ENCODE results near the gene RBM39. TPM values are rescaled to one million over a fixed set of nuclear protein-coding genes. Genes with fewer than 3 reads are reported as not detected.
A peak's percentile ranks its signal among the peaks of the same experiment; 100 is the strongest.

RBM39 gene
- total and polyA plus RNA-seq, 2 of the 13 experiments (the other 11 are each of a cell fraction or from before 2014, with no cell fraction given) = 788 to 920 TPM

DNA sequence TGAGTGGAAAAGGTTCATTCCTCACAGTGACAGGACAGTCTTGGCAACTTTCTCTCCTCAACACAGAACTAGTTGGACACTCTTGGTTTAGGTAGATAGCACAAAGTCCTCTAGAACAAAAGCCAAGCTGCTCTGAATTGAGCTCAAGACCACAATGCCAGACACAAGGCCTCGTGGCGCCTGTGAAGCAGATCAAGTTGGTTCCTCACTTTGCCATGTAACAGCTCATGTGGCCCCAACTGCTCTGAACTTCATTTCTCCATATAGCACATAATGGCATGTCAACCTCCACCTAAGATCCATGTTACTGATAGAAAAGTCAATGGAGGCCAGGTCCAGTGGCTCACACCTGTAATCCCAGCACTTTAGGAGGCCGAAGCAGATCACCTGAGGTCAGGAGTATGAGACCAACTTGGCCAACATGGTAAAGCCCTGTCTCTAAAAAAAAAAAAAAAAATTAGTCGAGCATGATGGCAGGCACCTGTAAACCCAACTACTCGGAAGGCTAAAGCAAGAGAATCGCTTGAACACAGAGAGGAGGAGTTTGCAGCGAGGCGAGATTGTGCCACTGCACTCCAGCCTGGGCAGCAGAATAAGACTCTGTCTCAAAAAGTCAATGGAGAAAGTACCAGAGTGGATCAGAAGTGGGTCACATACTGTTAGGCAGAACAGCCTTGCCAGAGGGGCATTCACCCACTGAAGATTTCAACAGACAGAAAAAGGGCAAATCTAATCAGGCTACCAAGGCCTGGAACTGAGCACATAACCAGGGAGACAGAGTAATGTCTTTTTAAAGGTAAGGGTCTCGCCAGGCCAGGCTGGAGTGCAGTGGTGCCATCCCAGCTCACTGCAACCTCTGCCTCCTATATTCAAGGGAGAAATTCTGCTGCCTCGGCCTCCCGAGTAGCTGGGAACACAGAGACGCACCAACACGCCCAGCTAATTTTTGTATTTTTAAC lies 21.6 kb downstream of the RBM39 start:
- H4K20me1 ChIP-seq (ENCODE audit: insufficient read depth, low read length) = peaks cover 100% of the 10 kb centered on the region
- intact Hi-C loops (cut with micrococcal nuclease; ENCODE audit: unreplicated experiment) = no loop called here
- TF ChIP-seq DBP (CRISPR knock-in tag; IDR thresholded peaks at IDR 0.05; ENCODE audit: not compliant biosample characterization) (no peak), ZNF296 (CRISPR knock-in tag; conservative IDR thresholded peaks at IDR 0.05) (no peak), HOXA7 (CRISPR knock-in tag; IDR thresholded peaks at IDR 0.05) (no peak), ARNT (IDR thresholded peaks at IDR 0.05) (no peak), KAT2B (IDR thresholded peaks at IDR 0.05; ENCODE audit: borderline replicate concordance, low read depth, low read length) (no peak), SNRNP70 (IDR thresholded peaks at IDR 0.05; ENCODE audit: low read depth, low read length) (no peak), BRD4 (CRISPR knock-in tag; IDR thresholded peaks at IDR 0.05) (no peak), ZNF737 (CRISPR knock-in tag; IDR thresholded peaks at IDR 0.05; ENCODE audit: borderline replicate concordance) (no peak), GTF3A (CRISPR knock-in tag; conservative IDR thresholded peaks at IDR 0.05) (no peak), ZSCAN25 (CRISPR knock-in tag; IDR thresholded peaks at IDR 0.05) (no peak), SP1 (IDR thresholded peaks at IDR 0.05) (no peak), SP1 (CRISPR knock-in tag; IDR thresholded peaks at IDR 0.05) (no peak), HES4 (CRISPR knock-in tag; IDR thresholded peaks at IDR 0.05; ENCODE audit: borderline replicate concordance) (no peak), ZNF513 (CRISPR knock-in tag; conservative IDR thresholded peaks at IDR 0.05) (no peak), STAG1 (CRISPR knock-in tag; IDR thresholded peaks at IDR 0.05) (no peak), ZNF3 (CRISPR knock-in tag; IDR thresholded peaks at IDR 0.05) (no peak), NCOR1 (IDR thresholded peaks at IDR 0.05; ENCODE audit: borderline replicate concordance, low read length) (no peak), NFE2L1 (CRISPR knock-in tag; IDR thresholded peaks at IDR 0.05; ENCODE audit: borderline replicate concordance) (0 out of 2 replicates have a peak, but pooled peaks have one; percentile 18), ZMAT3 (CRISPR knock-in tag; conservative IDR thresholded peaks at IDR 0.05) (no peak), DMAP1 (CRISPR knock-in tag; IDR thresholded peaks at IDR 0.05) (no peak), ZNF746 (CRISPR knock-in tag; IDR thresholded peaks at IDR 0.05) (no peak), CREM (IDR thresholded peaks at IDR 0.05) (no peak), CREM (CRISPR knock-in tag; IDR thresholded peaks at IDR 0.05) (no peak), ATRX (CRISPR knock-in tag; IDR thresholded peaks at IDR 0.05; ENCODE audit: borderline replicate concordance) (no peak), ZNF549 (CRISPR knock-in tag; IDR thresholded peaks at IDR 0.05) (no peak), ZNF570 (CRISPR knock-in tag; IDR thresholded peaks at IDR 0.05; ENCODE audit: borderline replicate concordance) (no peak), TEAD3 (CRISPR knock-in tag; optimal IDR thresholded peaks at IDR 0.05; ENCODE audit: borderline replicate concordance) (no peak)

More for the DNA sequence above, 21.6 kb downstream of the RBM39 start:
- Histone ChIP-seq H3K9ac (ENCODE audit: insufficient read depth, low read depth, low read length) (no peak overlapping the region), H3K4me3 (replicated peaks in 1 of 3; ENCODE audit: insufficient read depth in 1 of 3, low read depth in 2 of 3, low read length in 3 of 3) (no peak overlapping the region), H3K9me3 (ENCODE audit: low read length) (no peaks in the 10 kb centered on the region), H3K27me3 (ENCODE audit: control insufficient read depth in 1 of 2, insufficient read depth in 2 of 2, low read length in 2 of 2) (no peaks in the 10 kb centered on the region), H3K27ac (ENCODE audit: extremely low read length, insufficient read depth, low read length) (no peak overlapping the region), H3K4me2 (ENCODE audit: low read depth, low read length) (no peak overlapping the region), H3K79me2 (ENCODE audit: insufficient read depth, low read length) (peaks cover 92% of the 10 kb centered on the region), H3K4me1 (ENCODE audit: insufficient read depth, low read length) (0 out of 2 replicates have a peak, but pooled peaks cover 5% of the 10 kb centered on the region), H3K36me3 (replicated peaks in 1 of 2; ENCODE audit: control insufficient read depth in 1 of 2, insufficient read depth in 2 of 2, low read length in 2 of 2) (peaks cover 74 to 97% of the 10 kb centered on the region in 2 experiments), H2AFZ (ENCODE audit: low read length) (no peak overlapping the region)
- ChIA-PET POLR2A (interaction anchor here (1.3 to 23.6 kb wide), 6 partner anchors 5 to 179 kb away, joined by 3 to 319 read pairs (median 30); partner anchors contain the start of genes ERGIC3, NFS1, RBM39 and ROMO1), CTCF (ENCODE audit: low intra/inter-chr PET ratio, low total read pairs) (no interaction called here)
- WGBS (ENCODE audit: low lambda C conversion rate) = 97% methylated on average over 13 of the region's 13 CpGs
- in situ Hi-C loops (cut with HindIII; ENCODE audit: extremely low pct_ligation_motif_present, low pct_unique_long_range_greater_than_20kb) = no loop called here
- no TSS peak for BruUV-seq (replicated peaks)
- peak; percentile 3 for ATAC-seq
- no peak for FAIRE-seq
- DNase-seq (ENCODE audit: low spot score) = no peak
